Mesendoderm (in vitro differentiated cells): ENCODE measurements around the gene BASP1.

Experiments
- DNase-seq: peaks from one replicate; pipeline ENCODE4 v3.0.0; 2013
- H2AK5ac ChIP-seq: 2 replicates; pipeline ENCODE4 v1.6.1; 2013; ENCODE audit warnings: low read length, inconsistent platforms
- H2BK120ac ChIP-seq: 2 replicates; pipeline ENCODE4 v1.6.1; 2013; ENCODE audit warnings: low read depth, mild to moderate bottlenecking, low read length, moderate library complexity, mixed read lengths
- H2BK15ac ChIP-seq: replicated peaks from 2 replicates; pipeline ENCODE4 v1.6.1; 2013; ENCODE audit warnings: low read depth, mild to moderate bottlenecking, moderate library complexity
- H2BK5ac ChIP-seq: 2 replicates; pipeline ENCODE4 v1.6.1; 2013; ENCODE audit warnings: low read length, inconsistent platforms
- H3K18ac ChIP-seq: 2 replicates; pipeline ENCODE4 v1.6.1; 2013; ENCODE audit warnings: mild to moderate bottlenecking, low read length, mixed read lengths
- H3K23ac ChIP-seq: one replicate; pipeline ENCODE4 v1.6.1; 2013; ENCODE audit warnings: low read length
- H3K27ac ChIP-seq: 2 replicates; pipeline ENCODE4 v1.5.1; 2013; ENCODE audit warnings: low read depth, mild to moderate bottlenecking, inconsistent platforms, low read length, moderate library complexity
- H3K27me3 ChIP-seq: 2 replicates; pipeline ENCODE4 v1.6.1; 2013; ENCODE audit warnings: low read length, control low read depth, mild to moderate bottlenecking, inconsistent platforms; ENCODE audit not compliant: insufficient read depth, poor library complexity
- H3K36me3 ChIP-seq: 2 replicates; pipeline ENCODE4 v1.6.1; 2013; ENCODE audit warnings: low read length, inconsistent platforms; ENCODE audit not compliant: control insufficient read depth, insufficient read depth
- H3K4ac ChIP-seq: one replicate; pipeline ENCODE4 v1.6.1; 2013; ENCODE audit warnings: low read depth, mild to moderate bottlenecking, low read length, moderate library complexity
- H3K4me1 ChIP-seq: 2 replicates; pipeline ENCODE4 v1.6.1; 2013; ENCODE audit warnings: low read depth, low read length, inconsistent platforms; ENCODE audit not compliant: control insufficient read depth
- H3K4me2 ChIP-seq: 2 replicates; pipeline ENCODE4 v1.6.1; 2013; ENCODE audit warnings: low read length
- H3K4me3 ChIP-seq: 2 replicates; pipeline ENCODE4 v1.5.1; 2013; ENCODE audit warnings: mild to moderate bottlenecking, low read length
- H3K56ac ChIP-seq: one replicate; pipeline ENCODE4 v1.6.1; 2013; ENCODE audit warnings: low read length
- H3K79me1 ChIP-seq: 2 replicates; pipeline ENCODE4 v1.6.1; 2013; ENCODE audit warnings: low read length, inconsistent platforms
- H3K79me2 ChIP-seq: 2 replicates; pipeline ENCODE4 v1.6.1; 2013; ENCODE audit warnings: mild to moderate bottlenecking, low read length; ENCODE audit not compliant: control insufficient read depth, insufficient read depth
- H3K9ac ChIP-seq: 2 replicates; pipeline ENCODE4 v1.6.1; 2013; ENCODE audit warnings: low read length, inconsistent platforms
- H4K5ac ChIP-seq: one replicate; pipeline ENCODE4 v1.6.1; 2013; ENCODE audit warnings: low read length
- H4K8ac ChIP-seq: one replicate; pipeline ENCODE4 v1.6.1; 2013; ENCODE audit warnings: low read depth, mild to moderate bottlenecking, control low read depth, low read length, moderate library complexity
- WGBS: extraction: QIAGEN DNeasy Blood & Tissue Kit; methylation state at CpG from one replicate; pipeline ENCODE4 v1.1.7; 2013; ENCODE audit warnings: low lambda C conversion rate, missing lambda C conversion rate; ENCODE audit not compliant: insufficient coverage; ENCODE audit errors: extremely low coverage; 5-methylcytosine and 5-hydroxymethylcytosine counted together

Gene BASP1

GRCh38 chr5:17302106-17302505, 84.7 kb downstream of the BASP1 start:
- Histone ChIP-seq H3K36me3 (no peaks in the 10 kb centered on the region), H3K9ac (no peak overlapping the region), H3K79me2 (no peaks in the 10 kb centered on the region), H3K27me3 (no peaks in the 10 kb centered on the region), H3K18ac (no peak overlapping the region), H4K5ac (no peak overlapping the region), H2BK15ac (no peak overlapping the region), H3K79me1 (no peaks in the 10 kb centered on the region), H3K27ac (no peak overlapping the region), H3K4me1 (peaks cover 3% of the 10 kb centered on the region), H3K56ac (no peak overlapping the region), H2AK5ac (no peak overlapping the region), H4K8ac (no peak overlapping the region), H2BK5ac (no peak overlapping the region), H2BK120ac (no peak overlapping the region), H3K4me3 (no peak overlapping the region), H3K4ac (no peak overlapping the region), H3K23ac (no peak overlapping the region), H3K4me2 (no peak overlapping the region)
- WGBS, result no CpG with 5 or more reads among the region's 3 CpGs
- no peak for DNase-seq

- H2BK15ac ChIP-seq, result no peak overlapping the region
- peaks cover 3% of the 10 kb centered on the region for H3K4me1 ChIP-seq
- no peak overlapping the region for H4K8ac ChIP-seq
- H2AK5ac ChIP-seq, result no peak overlapping the region
- no peak overlapping the region for H3K27ac ChIP-seq
- no peak overlapping the region for H3K18ac ChIP-seq
- no peaks in the 10 kb centered on the region for H3K79me2 ChIP-seq
- no peak overlapping the region for H4K5ac ChIP-seq
- H3K4me2 ChIP-seq, result no peak overlapping the region
- H3K23ac ChIP-seq, result no peak overlapping the region
- no peak for DNase-seq
- WGBS, result no CpG with 5 or more reads among the region's 4 CpGs
- no peak overlapping the region for H2BK120ac ChIP-seq
- no peaks in the 10 kb centered on the region for H3K79me1 ChIP-seq
- H3K36me3 ChIP-seq, result no peaks in the 10 kb centered on the region
- no peak overlapping the region for H3K56ac ChIP-seq
- no peak overlapping the region for H3K4me3 ChIP-seq
- no peaks in the 10 kb centered on the region for H3K27me3 ChIP-seq
- no peak overlapping the region for H3K4ac ChIP-seq
- H3K9ac ChIP-seq, result no peak overlapping the region
- no peak overlapping the region for H2BK5ac ChIP-seq
Measured at GRCh38 chr5:17302604-17303003, 85.2 kb downstream of the BASP1 start.

- Histone ChIP-seq H3K27me3 (no peaks in the 10 kb centered on the region), H3K4me1 (peaks cover 3% of the 10 kb centered on the region), H3K79me1 (no peaks in the 10 kb centered on the region), H3K23ac (no peak overlapping the region), H2AK5ac (no peak overlapping the region), H4K8ac (no peak overlapping the region), H3K4me3 (no peak overlapping the region), H3K36me3 (no peaks in the 10 kb centered on the region), H3K18ac (no peak overlapping the region), H2BK15ac (no peak overlapping the region), H2BK5ac (no peak overlapping the region), H3K4ac (no peak overlapping the region), H3K4me2 (no peak overlapping the region), H2BK120ac (no peak overlapping the region), H3K79me2 (no peaks in the 10 kb centered on the region), H3K9ac (no peak overlapping the region), H3K56ac (no peak overlapping the region), H4K5ac (no peak overlapping the region), H3K27ac (no peak overlapping the region)
- DNase-seq, result no peak
- no CpG with 5 or more reads among the region's 4 CpGs for WGBS
Measured at GRCh38 chr5:17304282-17304681, 86.9 kb downstream of the BASP1 start.

GRCh38 chr5:17305017-17305416, 87.6 kb downstream of the BASP1 start:
- H2AK5ac ChIP-seq, result no peak overlapping the region
- H4K5ac ChIP-seq, result no peak overlapping the region
- peaks cover 3% of the 10 kb centered on the region for H3K4me1 ChIP-seq
- H2BK15ac ChIP-seq, result no peak overlapping the region
- H2BK120ac ChIP-seq, result no peak overlapping the region
- no peak overlapping the region for H4K8ac ChIP-seq
- H2BK5ac ChIP-seq, result no peak overlapping the region
- H3K4ac ChIP-seq, result no peak overlapping the region
- H3K23ac ChIP-seq, result no peak overlapping the region
- H3K4me2 ChIP-seq, result no peak overlapping the region
- no peak overlapping the region for H3K9ac ChIP-seq
- no peak overlapping the region for H3K4me3 ChIP-seq
- no peaks in the 10 kb centered on the region for H3K79me2 ChIP-seq
- H3K27me3 ChIP-seq, result no peaks in the 10 kb centered on the region
- H3K79me1 ChIP-seq, result no peaks in the 10 kb centered on the region
- no peak overlapping the region for H3K18ac ChIP-seq
- no peak overlapping the region for H3K56ac ChIP-seq
- H3K36me3 ChIP-seq, result no peaks in the 10 kb centered on the region
- H3K27ac ChIP-seq, result no peak overlapping the region
- no CpG with 5 or more reads among the region's 5 CpGs for WGBS
- DNase-seq, result no peak

- H2BK15ac ChIP-seq, result no peak overlapping the region
- peak overlapping the region; percentile 48 for H3K4ac ChIP-seq
- H4K8ac ChIP-seq, result no peak overlapping the region
- H3K4me3 ChIP-seq, result no peak overlapping the region
- no peak overlapping the region for H3K4me2 ChIP-seq
- peak overlapping the region; percentile 2 for H3K56ac ChIP-seq
- peaks cover 3% of the 10 kb centered on the region for H3K4me1 ChIP-seq
- H2AK5ac ChIP-seq, result no peak overlapping the region
- H3K36me3 ChIP-seq, result no peaks in the 10 kb centered on the region
- peak overlapping the region; percentile 1 for H3K27ac ChIP-seq
- no peak overlapping the region for H3K9ac ChIP-seq
- peak; percentile 47 for DNase-seq
- no peaks in the 10 kb centered on the region for H3K79me2 ChIP-seq
- H3K79me1 ChIP-seq, result no peaks in the 10 kb centered on the region
- H3K18ac ChIP-seq, result no peak overlapping the region
- no peak overlapping the region for H2BK120ac ChIP-seq
- no CpG with 5 or more reads among the region's 14 CpGs for WGBS
- no peaks in the 10 kb centered on the region for H3K27me3 ChIP-seq
- H4K5ac ChIP-seq, result no peak overlapping the region
- H3K23ac ChIP-seq, result no peak overlapping the region
- H2BK5ac ChIP-seq, result no peak overlapping the region
Measured at GRCh38 chr5:17305964-17306725, 88.7 kb downstream of the BASP1 start.

GRCh38 chr5:17306726-17307091, 89.3 kb downstream of the BASP1 start:
- Histone ChIP-seq H3K27me3 (no peaks in the 10 kb centered on the region), H3K79me1 (no peaks in the 10 kb centered on the region), H3K23ac (no peak overlapping the region), H2BK15ac (no peak overlapping the region), H3K4me2 (no peak overlapping the region), H3K4me3 (no peak overlapping the region), H2BK120ac (no peak overlapping the region), H2AK5ac (no peak overlapping the region), H3K79me2 (no peaks in the 10 kb centered on the region), H4K5ac (no peak overlapping the region), H3K36me3 (no peaks in the 10 kb centered on the region), H3K4ac (no peak overlapping the region), H3K56ac (peak overlapping the region; percentile 2), H3K9ac (no peak overlapping the region), H4K8ac (no peak overlapping the region), H3K27ac (peak overlapping the region; percentile 1), H2BK5ac (no peak overlapping the region), H3K4me1 (peaks cover 3% of the 10 kb centered on the region), H3K18ac (no peak overlapping the region)
- no CpG with 5 or more reads among the region's 14 CpGs for WGBS
- DNase-seq, result no peak
